Endothelial cell of umbilical vein (primary cell): Measurements from ENCODE around the gene PYGB. TPM values are rescaled to one million over a fixed set of nuclear protein-coding genes. Genes with fewer than 3 reads are reported as not detected.

Source experiments
- BruUV-seq: library from RNA; stranded (reverse); fragments of 400-500 nt; replicated peaks from 2 replicates; lab custom pipeline; 2021; lab: Mats Ljungman, UMichigan
- CTCF ChIA-PET: fragments of 300-600, 350-600 bp; sonication (Branson Sonifier 250); formaldehyde crosslinking; loops from one replicate; lab custom pipeline; 2021; ENCODE audit warnings: antibody characterized with exemption, inconsistent platforms; lab: Charles Lee
- POLR2A ChIA-PET: fragments of 300-600, 350-600 bp; sonication (Branson Sonifier 250); formaldehyde crosslinking; loops from one replicate; lab custom pipeline; 2021; ENCODE audit warnings: antibody characterized with exemption, inconsistent platforms; lab: Charles Lee
- DNase-seq: peaks from one replicate; pipeline ENCODE4 v3.0.0-alpha.2; 2011; ENCODE audit warnings: low read depth, low spot score
- FAIRE-seq: peaks from 2 replicates; lab custom pipeline; 2011; peaks lifted over from hg19 to GRCh38; lab: Jason Lieb, UNC
- H2AFZ ChIP-seq: 2 replicates; pipeline ENCODE4 v1.6.0; 2012; ENCODE audit warnings: low read depth, low read length, control low read depth, inconsistent platforms
- H3K27ac ChIP-seq: 2 replicates; pipeline ENCODE4 v1.5.1; 2011; ENCODE audit warnings: low read depth, mild to moderate bottlenecking, control low read depth, low read length, moderate library complexity; ENCODE audit not compliant: insufficient read depth
- H3K27me3 ChIP-seq, 2 experiments: 2 replicates each; pipeline versions ENCODE4 v1.6.0 to v1.6.1; 2011; ENCODE audit warnings: low read length in 2 of 2, mixed read lengths in 1 of 2; ENCODE audit not compliant: control insufficient read depth in 2 of 2, insufficient read depth in 2 of 2
- H3K36me3 ChIP-seq, 2 experiments: 2 replicates in 1 of 2; 3 replicates in 1 of 2; pipeline ENCODE4 v1.5.1; 2011; ENCODE audit warnings: low read length in 2 of 2, mild to moderate bottlenecking in 1 of 2, moderate library complexity in 1 of 2; ENCODE audit not compliant: control insufficient read depth in 2 of 2, insufficient read depth in 2 of 2; ENCODE audit errors: extremely low read depth in 1 of 2
- H3K4me1 ChIP-seq: 3 replicates; pipeline ENCODE4 v1.5.1; 2011; ENCODE audit warnings: mild to moderate bottlenecking, low read length; ENCODE audit not compliant: control insufficient read depth, insufficient read depth; ENCODE audit errors: extremely low read depth
- H3K4me2 ChIP-seq: 2 replicates; pipeline ENCODE4 v1.6.1; 2011; ENCODE audit warnings: low read length, control low read depth, mixed read lengths; ENCODE audit not compliant: insufficient read depth
- H3K4me3 ChIP-seq, 3 experiments: fragments of 200-600 bp in 1 of 3; sonication (generic), shearing (Covaris generic) in 1 of 3; replicated peaks in 1 of 3; 2 replicates each; pipeline ENCODE4 v1.5.1; 2011 to 2016; ENCODE audit warnings: control low read depth in 3 of 3, low read length in 3 of 3, mild to moderate bottlenecking in 2 of 3, inconsistent platforms in 1 of 3, low read depth in 1 of 3, moderate library complexity in 1 of 3; ENCODE audit not compliant: insufficient read depth in 1 of 3
- H3K79me2 ChIP-seq: 2 replicates; pipeline ENCODE4 v1.6.0; 2012; ENCODE audit warnings: low read length, inconsistent platforms; ENCODE audit not compliant: control insufficient read depth, insufficient read depth
- H3K9ac ChIP-seq: replicated peaks from 2 replicates; pipeline ENCODE3; 2011; ENCODE audit warnings: low read length, control low read depth; ENCODE audit not compliant: insufficient read depth; ENCODE audit errors: extremely low read depth
- H3K9me1 ChIP-seq: replicated peaks from 3 replicates; pipeline ENCODE4 v1.6.0; 2011; ENCODE audit warnings: mild to moderate bottlenecking, low read length; ENCODE audit not compliant: control insufficient read depth, insufficient read depth; ENCODE audit errors: extremely low read depth
- H3K9me3 ChIP-seq: replicated peaks from 2 replicates; pipeline ENCODE4 v1.5.1; 2012; ENCODE audit warnings: low read length, inconsistent platforms; ENCODE audit not compliant: control insufficient read depth, insufficient read depth
- H4K20me1 ChIP-seq: replicated peaks from 2 replicates; pipeline ENCODE3; 2011; ENCODE audit warnings: mild to moderate bottlenecking, low read length; ENCODE audit not compliant: control insufficient read depth, insufficient read depth; ENCODE audit errors: extremely low read depth
- EZH2 ChIP-seq: IDR thresholded peaks from 2 replicates; pipeline ENCODE4 v1.6.1; 2012; ENCODE audit warnings: borderline replicate concordance, low read depth, mild to moderate bottlenecking, moderate library complexity, low read length, inconsistent platforms; ENCODE audit not compliant: severe bottlenecking
- FOS ChIP-seq: IDR thresholded peaks from 2 replicates; pipeline ENCODE4 v1.6.1; 2011; ENCODE audit warnings: mild to moderate bottlenecking, low read length, moderate library complexity, borderline replicate concordance; ENCODE audit not compliant: insufficient read depth
- GATA2 ChIP-seq: IDR thresholded peaks from 2 replicates; pipeline ENCODE4 v1.7.0; 2011; ENCODE audit warnings: low read depth, mild to moderate bottlenecking, moderate library complexity, mixed read lengths, low read length; ENCODE audit not compliant: insufficient read length, insufficient read depth
- JUN ChIP-seq: IDR thresholded peaks from 2 replicates; pipeline ENCODE4 v1.6.1; 2011; ENCODE audit warnings: borderline replicate concordance, low read depth; ENCODE audit not compliant: insufficient read length, insufficient read depth
- MYC ChIP-seq: IDR thresholded peaks from one replicate; pipeline ENCODE4 v1.6.1; 2011; ENCODE audit warnings: mild to moderate bottlenecking, low read depth, low read length
- POLR2A ChIP-seq: IDR thresholded peaks from 2 replicates; pipeline ENCODE4 v1.6.1; 2012; ENCODE audit warnings: low read depth, mild to moderate bottlenecking, control low read depth, low read length
- POLR2AphosphoS5 ChIP-seq: IDR thresholded peaks from 2 replicates; pipeline ENCODE4 v1.6.1; 2012; ENCODE audit warnings: low read depth, mild to moderate bottlenecking, control low read depth, low read length, moderate library complexity; ENCODE audit not compliant: insufficient read depth
- dilution Hi-C: fragments of 300-500 bp; cut with MboI; formaldehyde crosslinking; loops from one replicate; pipeline ENCODE4 v1.15.0; 2019; ENCODE audit warnings: low sequenced_read_pairs; ENCODE audit not compliant: extremely low pct_ligation_motif_present
- intact Hi-C: fragments of 100-400 bp; cut with micrococcal nuclease; formaldehyde crosslinking; loops from one replicate; pipeline ENCODE4 v1.10.0; 2022
- polyA plus RNA-seq, 4 experiments: library from polyadenylated mRNA; depleted of rRNA in 3 of 4; stranded (reverse) in 3 of 4; unstranded in 1 of 4; fragments of >200 nt; gene quantifications; 2 replicates each; pipeline versions ENCODE4 v1.2.1 to v1.2.3, GENCODE V29; 2011 to 2012; ENCODE audit warnings: missing spikeins in 1 of 4
- total RNA-seq: library from RNA; stranded (reverse); gene quantifications from 2 replicates; pipeline ENCODE4 v1.2.3, GENCODE V29; 2021
- TF ChIP-seq, protein P1 (sequence below), 2 donors: IDR thresholded peaks; 1 replicate in 1 of 2; 2 replicates in 1 of 2; pipeline ENCODE4 v1.5.1; 2011; ENCODE audit warnings: low read length in 2 of 2, mild to moderate bottlenecking in 2 of 2, moderate library complexity in 2 of 2, control low read depth in 1 of 2, inconsistent platforms in 1 of 2, low read depth in 1 of 2; ENCODE audit not compliant: insufficient read depth in 1 of 2; ENCODE audit errors: extremely low read depth in 1 of 2
- TF ChIP-seq, protein P2 (sequence below): IDR thresholded peaks from 2 replicates; pipeline ENCODE4 v1.6.1; 2011; ENCODE audit not compliant: insufficient read depth, insufficient read length

The PYGB gene
- total and polyA plus RNA-seq, 2 donors (not counting 3 experiments of a cell fraction or from before 2014, with no cell fraction given): 36.1 to 60.2 TPM

DNA sequence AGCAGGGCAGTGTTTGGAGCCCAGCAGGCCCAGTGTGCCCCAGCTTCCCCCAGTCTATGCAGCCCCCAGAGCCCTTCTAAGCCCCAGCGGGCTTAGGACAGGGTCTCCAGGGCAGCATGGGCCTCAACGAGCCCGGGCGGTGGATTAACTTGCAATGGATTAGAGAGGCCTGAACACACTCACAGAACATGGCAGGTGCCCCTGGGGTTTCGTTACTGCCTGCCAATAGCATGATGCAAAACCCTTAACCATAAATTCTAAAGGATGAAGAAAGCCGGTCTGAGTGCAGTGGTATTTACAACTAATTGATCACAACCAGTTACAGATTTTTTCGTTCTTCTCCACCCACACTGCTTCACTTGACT is 33.5 kb upstream of the PYGB start:
- intact Hi-C loops (no loop called here), dilution Hi-C loops (no loop called here)
- no peak overlapping the region for H3K4me3 ChIP-seq
- H3K4me2 ChIP-seq: no peak overlapping the region
- H3K27ac ChIP-seq: no peak overlapping the region
- BruUV-seq: no TSS peak
- FAIRE-seq: no peak
- H3K27me3 ChIP-seq: no peaks in the 10 kb centered on the region
- H3K79me2 ChIP-seq: no peaks in the 10 kb centered on the region
- H3K36me3 ChIP-seq: peaks cover 0 to 8% of the 10 kb centered on the region in 2 experiments
- ChIA-PET CTCF (no interaction called here), POLR2A (no interaction called here)
- no peaks in the 10 kb centered on the region for H3K9me3 ChIP-seq
- H3K9me1 ChIP-seq: no peaks in the 10 kb centered on the region
- H2AFZ ChIP-seq: no peak overlapping the region
- no peak overlapping the region for H3K9ac ChIP-seq
- TF ChIP-seq, protein P1, sequence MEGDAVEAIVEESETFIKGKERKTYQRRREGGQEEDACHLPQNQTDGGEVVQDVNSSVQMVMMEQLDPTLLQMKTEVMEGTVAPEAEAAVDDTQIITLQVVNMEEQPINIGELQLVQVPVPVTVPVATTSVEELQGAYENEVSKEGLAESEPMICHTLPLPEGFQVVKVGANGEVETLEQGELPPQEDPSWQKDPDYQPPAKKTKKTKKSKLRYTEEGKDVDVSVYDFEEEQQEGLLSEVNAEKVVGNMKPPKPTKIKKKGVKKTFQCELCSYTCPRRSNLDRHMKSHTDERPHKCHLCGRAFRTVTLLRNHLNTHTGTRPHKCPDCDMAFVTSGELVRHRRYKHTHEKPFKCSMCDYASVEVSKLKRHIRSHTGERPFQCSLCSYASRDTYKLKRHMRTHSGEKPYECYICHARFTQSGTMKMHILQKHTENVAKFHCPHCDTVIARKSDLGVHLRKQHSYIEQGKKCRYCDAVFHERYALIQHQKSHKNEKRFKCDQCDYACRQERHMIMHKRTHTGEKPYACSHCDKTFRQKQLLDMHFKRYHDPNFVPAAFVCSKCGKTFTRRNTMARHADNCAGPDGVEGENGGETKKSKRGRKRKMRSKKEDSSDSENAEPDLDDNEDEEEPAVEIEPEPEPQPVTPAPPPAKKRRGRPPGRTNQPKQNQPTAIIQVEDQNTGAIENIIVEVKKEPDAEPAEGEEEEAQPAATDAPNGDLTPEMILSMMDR (IDR thresholded peaks at IDR 0.05; ENCODE audit: extremely low read depth in 1 of 2, insufficient read depth in 1 of 2, low read depth in 1 of 2, low read length in 2 of 2): no peak
- TF ChIP-seq, protein P2, sequence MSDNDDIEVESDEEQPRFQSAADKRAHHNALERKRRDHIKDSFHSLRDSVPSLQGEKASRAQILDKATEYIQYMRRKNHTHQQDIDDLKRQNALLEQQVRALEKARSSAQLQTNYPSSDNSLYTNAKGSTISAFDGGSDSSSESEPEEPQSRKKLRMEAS: no peak
- TF ChIP-seq MYC (no peak), JUN (no peak), FOS (no peak), POLR2A (no peak), GATA2 (no peak), EZH2 (no peak), POLR2AphosphoS5 (no peak)
- H3K4me1 ChIP-seq: no peaks in the 10 kb centered on the region
- H4K20me1 ChIP-seq: no peaks in the 10 kb centered on the region
- no peak for DNase-seq
